ENCODE measurements around the gene EMILIN2. TPM values are rescaled to one million over a fixed set of nuclear protein-coding genes. Genes with fewer than 3 reads are reported as not detected.

EMILIN2 gene
- total RNA-seq, 2 donors from 2014 or later = 33.6 to 38.6 TPM

- no peaks in the 10 kb centered on the region for H3K36me3 ChIP-seq
- intact Hi-C loops (cut with DNase I) = no loop called here
- no peaks in the 10 kb centered on the region for H3K27me3 ChIP-seq (replicated peaks; ENCODE audit: insufficient read depth)
- no peak overlapping the region for H3K4me3 ChIP-seq
- H3K9me3 ChIP-seq = no peaks in the 10 kb centered on the region
- 89% methylated on average over 18 of the region's 18 CpGs for WGBS
- TF ChIP-seq POLR2AphosphoS5 (IDR thresholded peaks at IDR 0.05) = no peak
- no peak for TF ChIP-seq POLR2A (IDR thresholded peaks at IDR 0.05)
- no peak for TF ChIP-seq CTCF (IDR thresholded peaks at IDR 0.05)
- peak overlapping the region in 1 of 2 donors; percentile 16 for H3K27ac ChIP-seq
- peaks cover 9% of the 10 kb centered on the region for H3K4me1 ChIP-seq (replicated peaks)
- no peak for DNase-seq (ENCODE audit: low spot score)
Observed at GRCh38 chr18:2918761-2919550, 72.2 kb downstream of the EMILIN2 start.

- H3K4me3 ChIP-seq = no peak overlapping the region
- intact Hi-C loops (cut with DNase I) = no loop called here
- WGBS = 53% methylated on average over 5 of the region's 5 CpGs
- no peak for DNase-seq (ENCODE audit: low spot score)
- H3K9me3 ChIP-seq = no peaks in the 10 kb centered on the region
- H3K4me1 ChIP-seq (replicated peaks) = peaks cover 9% of the 10 kb centered on the region
- H3K27ac ChIP-seq = peak overlapping the region in 1 of 2 donors; percentile 7
- no peak for TF ChIP-seq POLR2A (IDR thresholded peaks at IDR 0.05)
- no peak for TF ChIP-seq CTCF (IDR thresholded peaks at IDR 0.05)
- no peak for TF ChIP-seq POLR2AphosphoS5 (IDR thresholded peaks at IDR 0.05)
- peaks cover 0 to 5% of the 10 kb centered on the region in 2 donors for H3K36me3 ChIP-seq
- no peaks in the 10 kb centered on the region for H3K27me3 ChIP-seq (replicated peaks; ENCODE audit: insufficient read depth)
Observed at GRCh38 chr18:2919600-2919999, 72.8 kb downstream of the EMILIN2 start.

GRCh38 chr18:2920027-2920426, 73.2 kb downstream of the EMILIN2 start:
- WGBS = 81% methylated on average over 7 of the region's 11 CpGs
- DNase-seq (ENCODE audit: low spot score) = no peak
- intact Hi-C loops (cut with DNase I) = no loop called here
- no peaks in the 10 kb centered on the region for H3K9me3 ChIP-seq
- H3K27ac ChIP-seq = peak overlapping the region in 1 of 2 donors; percentile 7
- TF ChIP-seq POLR2A (IDR thresholded peaks at IDR 0.05) = no peak
- TF ChIP-seq POLR2AphosphoS5 (IDR thresholded peaks at IDR 0.05) = no peak
- no peak for TF ChIP-seq CTCF (IDR thresholded peaks at IDR 0.05)
- H3K27me3 ChIP-seq (replicated peaks; ENCODE audit: insufficient read depth) = no peaks in the 10 kb centered on the region
- peaks cover 9% of the 10 kb centered on the region for H3K4me1 ChIP-seq (replicated peaks)
- no peak overlapping the region for H3K4me3 ChIP-seq
- H3K36me3 ChIP-seq = peaks cover 0 to 10% of the 10 kb centered on the region in 2 donors

DNA sequence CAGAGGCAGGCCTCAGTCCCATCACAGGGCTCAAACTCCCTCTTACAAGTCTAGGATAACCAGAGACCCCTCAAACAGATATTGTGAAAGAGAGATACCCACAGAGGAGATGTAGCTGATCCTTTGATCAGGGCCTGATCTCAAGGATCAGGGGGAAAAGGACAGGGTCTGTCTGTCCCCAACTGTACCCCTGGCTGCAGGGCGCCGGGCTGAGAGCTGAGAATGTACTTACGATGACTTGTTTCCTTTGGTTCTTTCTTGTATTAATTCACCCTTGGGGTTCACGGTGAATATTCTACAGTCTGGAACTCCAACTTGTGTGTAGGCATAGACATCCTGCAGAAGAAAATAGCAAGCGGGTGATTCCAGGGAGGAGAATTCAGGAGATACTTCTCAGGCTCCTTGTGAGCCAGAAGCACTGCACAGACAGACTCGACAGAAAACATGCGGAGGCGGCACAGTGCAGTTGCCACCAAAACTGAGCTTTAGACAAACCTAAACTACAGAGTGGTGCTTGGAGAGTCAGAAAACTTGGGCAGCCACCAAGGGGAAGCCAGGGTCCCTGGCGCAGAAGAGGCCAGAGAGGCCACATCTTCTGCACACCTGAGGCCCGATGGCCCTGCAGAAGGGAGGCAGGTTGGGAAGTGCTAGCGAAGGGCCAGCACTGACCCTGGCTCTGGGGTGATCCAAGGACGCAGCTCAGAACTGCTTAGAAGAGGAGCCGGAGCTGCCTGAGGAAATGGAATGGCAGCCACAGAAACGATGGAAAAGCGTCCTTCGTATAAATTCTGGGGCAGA, 73.9 kb downstream of the EMILIN2 start:
- DNase-seq (ENCODE audit: low spot score) = no peak
- Histone ChIP-seq H3K4me1 (replicated peaks) (peaks cover 9% of the 10 kb centered on the region), H3K27me3 (replicated peaks; ENCODE audit: insufficient read depth) (no peaks in the 10 kb centered on the region), H3K9me3 (no peaks in the 10 kb centered on the region), H3K36me3 (peaks cover 0 to 13% of the 10 kb centered on the region in 2 donors), H3K27ac (no peak overlapping the region), H3K4me3 (no peak overlapping the region)
- intact Hi-C loops (cut with DNase I) = no loop called here
- TF ChIP-seq POLR2A (IDR thresholded peaks at IDR 0.05) (no peak), POLR2AphosphoS5 (IDR thresholded peaks at IDR 0.05) (no peak), CTCF (IDR thresholded peaks at IDR 0.05) (no peak)
- 92% methylated on average over 16 of the region's 16 CpGs for WGBS

All from prostate gland (tissue), 2 donors.